Common myeloid progenitor, CD34-positive (primary cell): Measurements from ENCODE around the gene STK4. TPM values are rescaled to one million over a fixed set of nuclear protein-coding genes. Genes with fewer than 3 reads are reported as not detected.

ENCODE experiments used
- CTCF ChIA-PET: fragments of 350-600 bp; sonication (Branson Sonifier 250); formaldehyde crosslinking; loops from one replicate; lab custom pipeline; 2021; ENCODE audit warnings: antibody characterized with exemption; lab: Charles Lee
- POLR2A ChIA-PET: fragments of 350-600 bp; sonication (Branson Sonifier 250); formaldehyde crosslinking; loops from one replicate; lab custom pipeline; 2021; ENCODE audit warnings: antibody characterized with exemption; lab: Charles Lee
- DNase-seq, 3 donors: peaks; one replicate each; pipeline versions ENCODE4 v3.0.0 to v3.0.0-alpha.2; 2013
- H3K27ac ChIP-seq, 2 experiments: 1 replicate in 1 of 2; 2 replicates in 1 of 2; pipeline ENCODE4 v1.7.0; 2013; ENCODE audit warnings: inconsistent platforms in 2 of 2, low read length in 2 of 2, mild to moderate bottlenecking in 2 of 2, low read depth in 1 of 2, moderate library complexity in 1 of 2; ENCODE audit not compliant: severe bottlenecking in 2 of 2, insufficient read depth in 1 of 2, poor library complexity in 1 of 2
- H3K27me3 ChIP-seq, 5 experiments: replicated peaks in 2 of 5; 1 replicate in 3 of 5; 2 replicates in 2 of 5; pipeline versions ENCODE4 v1.6.1 to v1.7.0; 2013; ENCODE audit warnings: low read length in 4 of 5, mild to moderate bottlenecking in 2 of 5, moderate library complexity in 2 of 5, inconsistent platforms in 1 of 5; ENCODE audit not compliant: insufficient read depth in 5 of 5, control insufficient read depth in 4 of 5
- H3K36me3 ChIP-seq, 4 experiments: 1 replicate in 2 of 4; 2 replicates in 2 of 4; pipeline versions ENCODE4 v1.6.1 to v1.7.0; 2013; ENCODE audit warnings: low read length in 3 of 4, control low read depth in 1 of 4, mild to moderate bottlenecking in 1 of 4; ENCODE audit not compliant: control insufficient read depth in 4 of 4, insufficient read depth in 4 of 4
- H3K4me1 ChIP-seq, 4 experiments: 1 replicate in 3 of 4; 2 replicates in 1 of 4; pipeline versions ENCODE4 v1.6.1 to v1.7.1; 2013; ENCODE audit warnings: low read length in 3 of 4, mild to moderate bottlenecking in 3 of 4, control low read depth in 1 of 4, inconsistent platforms in 1 of 4, moderate library complexity in 1 of 4; ENCODE audit not compliant: control insufficient read depth in 4 of 4, insufficient read depth in 4 of 4; ENCODE audit errors: control extremely low read depth in 1 of 4
- H3K4me3 ChIP-seq, 7 experiments: 1 replicate in 4 of 7; 2 replicates in 3 of 7; pipeline versions ENCODE4 v1.5.1 to v1.7.0; 2013; ENCODE audit warnings: mild to moderate bottlenecking in 7 of 7, low read length in 6 of 7, moderate library complexity in 6 of 7, inconsistent platforms in 2 of 7, low read depth in 2 of 7, control low read depth in 1 of 7; ENCODE audit not compliant: insufficient read depth in 4 of 7, control insufficient read depth in 1 of 7; ENCODE audit errors: extremely low read depth in 1 of 7
- H3K9me3 ChIP-seq, 5 experiments: 1 replicate in 4 of 5; 2 replicates in 1 of 5; pipeline versions ENCODE4 v1.6.1 to v1.7.1; 2013; ENCODE audit warnings: low read length in 4 of 5, mild to moderate bottlenecking in 2 of 5, inconsistent platforms in 1 of 5, low read depth in 1 of 5, moderate library complexity in 1 of 5; ENCODE audit not compliant: control insufficient read depth in 4 of 5, insufficient read depth in 2 of 5; ENCODE audit errors: control extremely low read depth in 1 of 5
- WGBS: methylation state at CpG from one replicate; pipeline ENCODE4 v1.1.5; 2013; ENCODE audit not compliant: insufficient coverage; 5-methylcytosine and 5-hydroxymethylcytosine counted together
- polyA plus RNA-seq: library from polyadenylated mRNA; unstranded; fragments of 120-200 nt; gene quantifications from one replicate; pipeline ENCODE4 v1.2.1, GENCODE V29; 2013

STK4 gene
- 49.5 TPM for polyA plus RNA-seq

- under 1% methylated on average over 67 of the region's 68 CpGs for WGBS
- ChIA-PET CTCF (interaction anchor here (1.0 to 2.6 kb wide), 6 partner anchors 12 to 54 kb away, joined by 3 to 20 read pairs (median 6); no protein-coding TSS in a partner anchor), POLR2A (interaction anchor here (1.3 kb wide), 1 partner anchor 36 kb away, joined by 4 read pairs; no protein-coding TSS in a partner anchor)
- peaks cover 39 to 68% (median 48%) of the 10 kb centered on the region in 4 experiments for H3K4me1 ChIP-seq
- peak; percentile 96 to 98 (median 98) for DNase-seq
- no peaks in the 10 kb centered on the region for H3K27me3 ChIP-seq
- H3K36me3 ChIP-seq: no peaks in the 10 kb centered on the region
- peak within 1 kb of the TSS; percentile 73 to 88 for H3K27ac ChIP-seq
- no peaks in the 10 kb centered on the region for H3K9me3 ChIP-seq
- H3K4me3 ChIP-seq: peak within 1 kb of the TSS; percentile 74 to 98 (median 92)
These were observed at the start of gene STK4 for GRCh38 chr20:44966030-44966961. STK4 (plus strand) TSS chr20:44966512; CDS start chr20:44966569, 57 bp downstream.

GRCh38 chr20:44916586-44916985 is 49.7 kb upstream of the STK4 start:
- H3K4me3 ChIP-seq: no peak overlapping the region
- no peaks in the 10 kb centered on the region for H3K27me3 ChIP-seq
- POLR2A ChIA-PET: no interaction called here
- H3K36me3 ChIP-seq: peaks cover 0 to 48% (median 26%) of the 10 kb centered on the region in 4 experiments
- peaks cover 0 to 2% (median 0%) of the 10 kb centered on the region in 4 experiments for H3K4me1 ChIP-seq
- H3K27ac ChIP-seq: no peak overlapping the region
- DNase-seq: no peak
- CTCF ChIA-PET: interaction anchor here (0.9 kb wide), 1 partner anchor 48 kb away, joined by 3 read pairs; no protein-coding TSS in a partner anchor
- H3K9me3 ChIP-seq: no peaks in the 10 kb centered on the region
- 95% methylated on average over 12 of the region's 12 CpGs for WGBS

- ChIA-PET CTCF (interaction anchor here (1.2 kb wide), 1 partner anchor 16 kb away, joined by 5 read pairs; no protein-coding TSS in a partner anchor), POLR2A (no interaction called here)
- H3K9me3 ChIP-seq: no peaks in the 10 kb centered on the region
- H3K27me3 ChIP-seq: no peaks in the 10 kb centered on the region
- no peak overlapping the region for H3K27ac ChIP-seq
- no CpG with 5 or more reads among the region's 2 CpGs for WGBS
- no peak for DNase-seq
- H3K4me1 ChIP-seq: no peaks in the 10 kb centered on the region
- peaks cover 0 to 46% (median 27%) of the 10 kb centered on the region in 4 experiments for H3K36me3 ChIP-seq
- H3K4me3 ChIP-seq: no peak overlapping the region
These were observed 48.9 kb upstream of the STK4 start for GRCh38 chr20:44917399-44917798.

GRCh38 chr20:44918342-44918741 is 48.0 kb upstream of the STK4 start:
- ChIA-PET CTCF (interaction anchor here (1.2 kb wide), 1 partner anchor 17 kb away, joined by 5 read pairs; no protein-coding TSS in a partner anchor), POLR2A (no interaction called here)
- H3K36me3 ChIP-seq: peaks cover 0 to 42% (median 23%) of the 10 kb centered on the region in 4 experiments
- no peak overlapping the region for H3K4me3 ChIP-seq
- H3K9me3 ChIP-seq: no peaks in the 10 kb centered on the region
- no peak for DNase-seq
- H3K27me3 ChIP-seq: no peaks in the 10 kb centered on the region
- no peaks in the 10 kb centered on the region for H3K4me1 ChIP-seq
- no peak overlapping the region for H3K27ac ChIP-seq
- 93% methylated on average over 2 of the region's 3 CpGs for WGBS

GRCh38 chr20:44918761-44919160 is 47.6 kb upstream of the STK4 start:
- H3K4me1 ChIP-seq: no peaks in the 10 kb centered on the region
- DNase-seq: no peak
- 100% methylated on average over 7 of the region's 10 CpGs for WGBS
- no peaks in the 10 kb centered on the region for H3K27me3 ChIP-seq
- CTCF ChIA-PET: interaction anchor here (1.2 kb wide), 1 partner anchor 17 kb away, joined by 5 read pairs; no protein-coding TSS in a partner anchor
- no peaks in the 10 kb centered on the region for H3K9me3 ChIP-seq
- POLR2A ChIA-PET: no interaction called here
- no peak overlapping the region for H3K27ac ChIP-seq
- no peak overlapping the region for H3K4me3 ChIP-seq
- peaks cover 0 to 41% (median 24%) of the 10 kb centered on the region in 4 experiments for H3K36me3 ChIP-seq

GRCh38 chr20:44921447-44921846 is 44.9 kb upstream of the STK4 start:
- H3K9me3 ChIP-seq: no peaks in the 10 kb centered on the region
- no peak overlapping the region for H3K27ac ChIP-seq
- ChIA-PET CTCF (no interaction called here), POLR2A (no interaction called here)
- H3K4me3 ChIP-seq: no peak overlapping the region
- no peaks in the 10 kb centered on the region for H3K27me3 ChIP-seq
- H3K4me1 ChIP-seq: no peaks in the 10 kb centered on the region
- 98% methylated on average over 12 of the region's 14 CpGs for WGBS
- no peak for DNase-seq
- H3K36me3 ChIP-seq: peaks cover 0 to 44% (median 28%) of the 10 kb centered on the region in 4 experiments
